ENCODE measurements around the gene KCNJ18.
"Not testable (repeated sequence)": the region's sequence is repeated elsewhere in the genome, so short reads cannot be mapped to it uniquely, and the experiment has no call there.

- TF ChIP-seq CTCF (IDR thresholded peaks at IDR 0.05; ENCODE audit: borderline replicate concordance, extremely low read depth, low read length, poor library complexity, severe bottlenecking); EZH2 (IDR thresholded peaks at IDR 0.05; ENCODE audit: borderline replicate concordance, low read depth, low read length, severe bottlenecking): not testable (repeated sequence)
These were observed 45.9 kb downstream of the KCNJ18 start for GRCh38 chr17:21738241-21738640.
